Measurements from ENCODE around the gene SRSF3.
"Not testable (repeated sequence)": the region's sequence is repeated elsewhere in the genome, so short reads cannot be mapped to it uniquely, and the experiment has no call there.

The SRSF3 gene

DNA sequence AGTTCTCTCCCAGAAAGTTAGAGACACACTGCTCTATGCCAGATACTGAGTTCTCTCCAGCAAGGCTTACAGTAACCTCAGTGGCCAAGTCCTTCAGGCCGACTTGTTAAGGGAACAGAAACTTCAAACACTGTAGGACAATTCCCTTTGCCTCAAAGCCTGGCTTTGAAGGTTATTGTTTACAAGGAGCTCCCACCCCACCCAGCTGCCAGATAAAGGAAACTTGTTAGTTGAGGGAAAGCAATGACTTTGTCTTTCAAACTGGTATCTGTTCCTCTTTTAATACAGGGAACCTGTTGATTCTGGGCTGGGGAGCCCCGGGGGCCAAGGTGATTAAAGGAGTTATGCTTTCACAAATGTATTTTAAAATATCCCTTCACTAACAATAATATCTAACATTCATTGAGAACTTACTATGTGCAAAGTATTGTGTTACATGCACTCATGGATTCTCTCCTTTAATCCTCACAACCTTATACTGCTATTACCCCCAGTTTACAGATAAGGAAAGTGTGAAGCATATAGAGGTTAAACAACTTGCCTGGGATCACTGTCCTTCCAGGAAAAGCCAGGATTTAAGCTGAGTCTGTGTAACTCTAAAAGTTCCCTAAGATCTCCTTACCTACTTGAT, 56.8 kb downstream of the SRSF3 start:
- no peak for ATAC-seq

DNA sequence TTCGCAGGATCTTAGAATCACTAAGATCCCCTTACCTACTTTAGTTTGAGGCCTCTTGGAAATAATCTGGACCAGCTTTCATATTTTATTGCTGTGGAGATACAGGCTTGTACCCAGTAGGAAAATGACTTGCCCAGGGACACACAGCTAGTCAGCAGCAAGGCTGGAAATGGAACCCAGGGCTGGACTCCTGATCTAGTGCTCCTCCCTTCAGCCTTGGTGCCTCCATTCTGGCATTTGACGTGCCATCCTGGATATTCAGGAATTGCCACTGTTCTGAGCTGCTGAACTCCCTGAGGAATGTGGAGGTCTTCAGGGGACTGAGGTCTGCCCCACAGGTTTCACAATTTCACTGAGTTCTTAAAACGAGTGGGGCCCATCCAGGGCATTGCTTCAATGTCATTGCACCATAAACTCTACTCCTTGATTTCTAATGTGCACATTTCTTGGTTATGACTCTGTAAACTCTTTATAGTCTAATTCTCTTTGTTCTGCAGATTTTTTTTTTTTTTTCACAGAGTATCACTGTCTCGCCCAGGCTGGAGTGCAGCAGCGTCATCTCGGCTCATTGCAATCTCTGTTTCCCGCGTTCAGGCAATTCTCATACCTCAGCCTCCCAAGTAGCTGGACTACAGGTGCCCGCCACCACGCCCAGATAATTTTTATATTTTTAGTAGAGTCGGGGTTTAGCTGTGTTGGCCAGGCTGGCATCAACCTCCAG, 57.7 kb downstream of the SRSF3 start:
- ATAC-seq = no peak

DNA sequence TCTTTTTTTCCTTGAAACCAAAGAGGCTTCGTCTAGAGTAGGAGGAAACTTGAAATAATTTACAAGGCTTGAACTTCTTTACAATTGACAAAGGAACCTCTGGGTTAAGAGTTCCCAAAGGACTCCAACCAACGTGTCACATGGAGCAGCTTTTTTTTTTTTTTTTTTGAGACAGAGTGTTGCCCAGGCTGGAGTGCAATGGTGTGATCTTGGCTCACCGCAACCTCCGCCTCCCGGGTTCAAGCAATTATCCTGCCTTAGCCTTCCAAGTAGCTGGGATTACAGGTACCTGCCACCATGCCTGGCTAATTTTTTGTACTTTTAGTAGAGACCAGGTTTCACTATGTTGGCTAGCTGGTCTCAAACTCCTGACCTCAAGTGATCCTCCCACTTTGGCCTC, 60.3 kb downstream of the SRSF3 start:
- not testable (repeated sequence) for ATAC-seq
